Measurements from ENCODE around the gene MAP3K5.

The MAP3K5 gene

DNA sequence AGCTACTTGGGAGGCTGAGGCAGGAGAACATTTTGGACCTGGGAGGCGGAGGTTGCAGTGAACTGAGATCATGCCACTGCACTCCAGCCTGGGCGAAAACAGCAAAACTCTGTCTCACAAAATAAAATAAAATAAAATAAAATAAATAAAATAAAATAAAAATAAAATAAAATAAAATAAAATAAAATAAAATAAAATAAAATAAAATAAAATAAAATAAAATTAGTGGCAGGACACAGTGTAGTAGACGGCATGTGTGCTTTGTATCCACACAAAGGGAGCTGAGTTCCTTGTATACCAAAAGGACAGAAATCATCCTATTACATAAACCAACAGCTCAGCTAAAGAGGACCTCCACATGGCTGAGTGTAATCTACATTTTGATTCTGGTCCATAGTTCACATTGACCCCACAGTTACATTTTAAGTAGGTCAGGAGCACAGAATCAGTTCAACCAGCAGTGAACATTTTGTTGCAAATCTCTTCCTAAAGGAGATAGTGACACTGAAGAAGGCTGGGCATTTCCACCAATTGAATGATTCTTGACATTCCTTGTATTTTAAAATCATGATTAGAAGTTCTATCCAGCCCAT, 150.3 kb downstream of the MAP3K5 start:
- DNase-seq, result no peak

DNA sequence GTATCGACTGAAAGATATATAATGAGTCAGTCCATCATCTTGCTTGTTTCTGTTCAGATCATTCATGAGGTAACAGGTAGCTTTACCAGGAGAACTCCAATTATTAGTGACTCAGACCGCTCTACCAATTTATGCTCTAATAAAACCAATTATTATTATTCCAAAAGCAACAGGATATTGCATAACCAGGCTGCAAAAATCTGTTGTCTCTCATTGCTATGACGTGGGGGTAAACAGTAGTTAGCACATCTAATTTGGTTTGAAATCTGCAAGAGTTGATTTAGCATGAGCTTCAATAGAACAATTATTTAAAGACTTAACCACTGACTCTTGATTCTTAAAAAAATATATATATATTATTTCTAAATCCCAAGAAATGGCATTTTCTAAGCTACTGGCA, 151.1 kb downstream of the MAP3K5 start:
- DNase-seq, result no peak

DNA sequence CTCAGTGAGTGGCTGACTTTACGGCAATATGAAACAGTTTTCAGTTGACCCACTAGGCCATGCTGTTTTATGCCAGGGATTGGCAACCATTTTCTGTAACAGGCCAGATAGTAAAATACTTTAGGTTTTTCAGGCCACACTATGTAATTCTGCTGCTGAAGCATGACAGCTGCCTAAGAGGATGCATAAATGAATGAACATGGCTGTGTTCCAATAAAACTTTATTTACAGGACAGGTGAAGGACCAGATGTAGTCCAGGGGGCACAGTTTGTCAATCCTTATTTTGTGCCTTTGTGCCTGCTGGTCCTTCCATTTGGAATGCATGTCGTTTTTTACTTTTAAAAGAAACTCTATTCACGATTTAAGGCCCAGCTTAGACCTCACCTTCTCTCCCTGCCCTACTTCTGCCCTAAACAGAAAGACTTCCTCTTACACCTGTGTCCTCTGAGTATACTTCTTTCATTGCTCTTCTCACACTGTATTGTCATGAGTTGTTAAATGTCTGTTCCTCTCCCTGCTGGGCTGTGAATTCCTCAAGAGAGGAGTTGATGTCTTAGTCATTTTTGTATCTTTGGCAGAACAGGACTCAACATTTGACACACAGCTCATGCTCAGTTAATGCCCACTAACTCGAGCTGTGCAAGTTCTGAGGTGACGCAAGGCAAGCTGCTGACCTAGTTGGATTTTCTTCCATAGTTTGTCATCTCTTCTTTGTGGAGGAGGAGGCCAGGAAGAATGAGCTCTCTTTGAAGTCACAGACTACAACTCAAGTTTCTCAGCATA, 152.0 kb downstream of the MAP3K5 start:
- no peak for DNase-seq

DNA sequence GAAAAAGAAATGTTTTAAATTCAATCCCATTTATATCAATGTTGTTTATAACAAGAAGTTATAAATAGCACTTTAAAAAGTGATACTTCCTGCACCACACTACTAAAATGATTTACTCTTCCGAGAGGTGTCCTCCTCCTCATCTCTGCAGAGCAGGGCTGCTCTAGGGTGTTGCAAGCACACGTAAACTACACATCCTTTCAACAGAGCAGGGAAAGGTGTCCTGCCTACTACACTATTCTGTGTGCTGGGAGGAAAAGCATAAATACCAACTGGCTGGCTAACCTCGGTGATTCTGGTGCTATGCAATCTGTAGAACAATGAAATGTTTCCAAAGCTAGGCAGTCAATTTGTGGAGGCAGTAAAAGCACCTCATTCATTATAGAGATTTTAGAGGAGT, 152.6 kb downstream of the MAP3K5 start:
- no peak for DNase-seq

DNA sequence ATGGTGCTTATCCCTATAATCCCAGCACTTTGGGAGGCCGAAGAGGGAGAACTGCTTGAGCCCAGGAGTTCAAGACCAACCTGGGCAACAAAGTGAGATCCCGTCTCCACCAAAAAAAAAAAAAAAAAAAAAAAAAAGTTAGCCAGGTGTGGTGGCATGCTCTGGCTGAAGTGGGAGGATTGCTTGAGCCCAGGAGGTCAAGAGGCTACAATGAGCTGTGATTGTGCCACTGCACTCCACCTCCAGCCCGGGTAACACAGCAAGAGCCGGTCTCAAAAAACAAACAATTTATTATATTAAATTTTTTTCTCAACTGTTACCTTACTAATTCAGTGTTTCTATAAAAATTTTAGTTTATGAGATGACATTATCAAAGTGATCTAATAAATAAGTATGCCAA, 156.7 kb downstream of the MAP3K5 start:
- no peak for DNase-seq

- no peak for DNase-seq
Observed at GRCh38 chr6:136633355-136633754, 158.9 kb downstream of the MAP3K5 start.

GRCh38 chr6:136628996-136629395, 163.3 kb downstream of the MAP3K5 start:
- DNase-seq, result no peak

DNA sequence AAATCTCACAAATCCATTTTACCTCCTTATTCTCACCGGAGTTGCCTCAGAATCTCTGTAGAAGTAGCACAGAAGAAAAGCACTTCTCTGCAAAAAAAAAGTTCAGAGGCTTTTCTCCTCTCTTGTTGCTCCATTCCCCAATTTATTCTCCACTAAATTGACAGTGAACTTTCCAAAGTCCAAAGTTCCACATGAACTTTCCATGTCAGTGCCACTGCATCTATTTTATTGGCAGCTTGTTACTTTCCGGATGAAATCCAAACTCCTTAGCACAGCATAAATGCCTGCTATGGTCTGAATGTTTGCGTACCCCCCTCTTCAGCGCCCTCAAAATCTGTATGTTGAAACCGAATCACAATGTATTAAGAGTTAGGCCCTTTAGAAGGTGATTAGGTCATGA, 165.1 kb downstream of the MAP3K5 start:
- DNase-seq, result no peak

- no peak for DNase-seq
Observed at GRCh38 chr6:136625293-136625692, 167.0 kb downstream of the MAP3K5 start.

GRCh38 chr6:136624347-136624746, 167.9 kb downstream of the MAP3K5 start:
- no peak for DNase-seq

GRCh38 chr6:136618086-136618485, 174.2 kb downstream of the MAP3K5 start:
- DNase-seq, result no peak

DNA sequence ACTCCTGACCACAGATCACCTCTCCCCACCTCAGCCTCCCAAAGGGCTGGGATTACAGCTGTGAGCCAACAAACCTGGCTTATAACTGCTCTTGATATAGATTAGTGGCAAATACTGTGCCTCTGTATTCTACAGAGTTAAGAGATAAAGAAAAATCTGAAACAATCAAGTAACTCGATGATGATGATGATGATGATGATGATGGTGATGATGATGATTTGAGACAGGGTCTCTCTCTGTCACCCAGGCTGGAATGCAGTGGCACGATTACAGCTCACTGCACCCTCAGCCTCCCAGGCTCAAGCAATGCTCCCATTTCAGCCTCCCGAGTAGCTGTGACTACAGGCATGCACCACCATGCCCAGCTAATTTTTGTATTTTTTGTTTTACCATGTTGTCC, 175.8 kb downstream of the MAP3K5 start:
- DNase-seq, result no peak

- DNase-seq, result no peak
Observed at GRCh38 chr6:136614994-136615393, 177.3 kb downstream of the MAP3K5 start.

GRCh38 chr6:136614350-136614749, 177.9 kb downstream of the MAP3K5 start:
- no peak for DNase-seq

DNA sequence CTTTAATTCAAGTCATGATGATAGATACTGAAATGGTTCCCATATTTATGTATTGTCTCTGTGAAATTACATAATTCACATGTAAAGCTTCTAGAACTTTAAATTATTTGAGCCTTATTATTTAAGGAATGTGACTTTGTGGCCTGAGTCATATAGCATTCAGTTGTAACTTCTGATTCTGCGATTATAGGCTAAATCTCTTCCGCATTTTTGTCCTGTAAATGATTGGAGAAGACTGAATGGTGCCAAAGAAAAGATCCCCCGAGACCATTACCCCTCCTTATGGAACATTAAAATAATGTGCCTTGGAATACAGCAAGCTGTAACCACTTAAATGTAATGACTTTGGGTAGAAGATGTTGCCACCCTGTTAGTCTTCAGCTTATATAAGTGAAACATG, 178.8 kb downstream of the MAP3K5 start:
- DNase-seq, result no peak

DNA sequence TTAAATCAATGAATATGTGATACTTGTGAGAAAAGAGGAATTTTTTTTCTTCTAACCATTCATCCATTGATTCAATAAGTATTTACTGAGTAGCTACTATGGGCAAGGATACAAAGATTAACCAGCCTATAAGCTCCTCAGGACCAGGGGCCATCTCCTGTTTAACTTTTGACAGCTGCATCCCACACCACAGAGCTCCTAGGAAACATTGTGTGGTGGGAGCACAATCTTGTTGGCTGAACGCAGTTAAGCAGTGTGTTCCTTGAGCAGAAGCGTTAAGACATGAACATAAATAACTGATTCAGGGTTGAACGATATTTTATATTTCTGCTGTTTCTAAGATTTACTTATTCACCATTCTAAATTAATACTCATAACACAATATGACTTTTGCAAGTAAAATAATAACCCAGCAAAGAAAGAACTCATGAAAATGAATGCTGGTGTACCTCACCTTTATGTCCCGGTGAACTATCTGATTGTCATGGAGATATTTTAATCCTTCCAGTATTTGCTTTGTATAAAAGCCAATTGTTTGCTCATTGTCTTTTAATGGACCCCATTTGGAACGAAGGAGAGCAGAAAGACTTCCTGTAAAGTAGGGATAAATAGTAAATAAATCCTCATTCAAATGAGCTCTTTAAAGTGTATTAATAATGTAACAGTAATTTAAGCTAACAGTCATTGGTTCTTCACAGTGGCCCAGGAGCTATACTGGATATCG, 179.4 kb downstream of the MAP3K5 start:
- DNase-seq, result no peak

- no peak for DNase-seq
Observed at GRCh38 chr6:136611746-136612145, 180.5 kb downstream of the MAP3K5 start.

- DNase-seq, result no peak
Observed at GRCh38 chr6:136611133-136611532, 181.1 kb downstream of the MAP3K5 start.

GRCh38 chr6:136609873-136610706, 182.2 kb downstream of the MAP3K5 start:
- no peak for DNase-seq

- no peak for DNase-seq
Observed at GRCh38 chr6:136608991-136609390, 183.3 kb downstream of the MAP3K5 start.

GRCh38 chr6:136607932-136608772, 184.1 kb downstream of the MAP3K5 start:
- peak; percentile 78 for DNase-seq

Measured in stimulated activated CD4-positive, alpha-beta T cell treated with anti-CD3 and anti-CD28 coated beads, Interleukin-1b, Interleukin-23, amount 100 ng/mL, for 48 hours (primary cell).